SK-N-SH treated with all-trans-retinoic acid at 6 μM for 48 hours (cell line): ENCODE results near the gene AP3S2.

ENCODE experiments used
- ATAC-seq: fragments of 200-7000 bp; cut with Tn5 transposase; 3 replicates; pipeline ENCODE4 v1.9.1; 2020; ENCODE audit warnings: mild to moderate bottlenecking, moderate library complexity
- ARNTL ChIP-seq: fragments of 450-650 bp; formaldehyde crosslinking; IDR thresholded peaks from 2 replicates; pipeline ENCODE4 v1.5.0; 2020; ENCODE audit warnings: low read depth, mild to moderate bottlenecking, moderate library complexity, borderline replicate concordance
- BACH2 ChIP-seq: fragments of 250-450 bp; sonication (Bioruptor Pico); IDR thresholded peaks from 2 replicates; pipeline ENCODE4 v1.9.0; 2021; ENCODE audit warnings: mild to moderate bottlenecking, borderline replicate concordance
- CREB5 ChIP-seq: fragments of 250-450 bp; sonication (Bioruptor Pico); IDR thresholded peaks from 2 replicates; pipeline ENCODE4 v1.5.1; 2020; ENCODE audit warnings: low read depth, mild to moderate bottlenecking, moderate library complexity
- CSDC2 ChIP-seq: fragments of 250-450 bp; sonication (Bioruptor Pico); IDR thresholded peaks from 2 replicates; pipeline ENCODE4 v1.5.0; 2020; ENCODE audit warnings: mild to moderate bottlenecking, moderate library complexity
- CSRNP3 ChIP-seq: fragments of 250-450 bp; sonication (Bioruptor Pico); IDR thresholded peaks from 2 replicates; pipeline ENCODE4 v1.5.1; 2021; ENCODE audit warnings: mild to moderate bottlenecking, moderate library complexity
- ESRRG ChIP-seq: fragments of 250-450 bp; sonication (Bioruptor Pico); IDR thresholded peaks from 2 replicates; pipeline ENCODE4 v1.6.1; 2021; ENCODE audit warnings: mild to moderate bottlenecking
- GLIS3 ChIP-seq: fragments of 250-450 bp; sonication (Bioruptor Pico); IDR thresholded peaks from 2 replicates; pipeline ENCODE4 v1.5.0; 2020; ENCODE audit warnings: mild to moderate bottlenecking, moderate library complexity
- ISL1 ChIP-seq: fragments of 250-450 bp; sonication (Bioruptor Pico); IDR thresholded peaks from 2 replicates; pipeline ENCODE4 v2.1.2; 2022; ENCODE audit warnings: mild to moderate bottlenecking, moderate library complexity
- OSR1 ChIP-seq: fragments of 250-450 bp; sonication (Bioruptor Pico); IDR thresholded peaks from 2 replicates; pipeline ENCODE4 v1.8.0; 2022; ENCODE audit warnings: moderate library complexity, mild to moderate bottlenecking, inconsistent platforms
- PATZ1 ChIP-seq: fragments of 250-450 bp; sonication (Bioruptor Pico); IDR thresholded peaks from 2 replicates; pipeline ENCODE4 v1.8.0; 2020; ENCODE audit warnings: mild to moderate bottlenecking, moderate library complexity, borderline replicate concordance
- POU6F1 ChIP-seq: fragments of 250-450 bp; sonication (Bioruptor Pico); IDR thresholded peaks from 2 replicates; pipeline ENCODE4 v1.8.0; 2021; ENCODE audit warnings: low read depth, mild to moderate bottlenecking, moderate library complexity, borderline replicate concordance
- PPARA ChIP-seq: fragments of 250-450 bp; sonication (Bioruptor Pico); IDR thresholded peaks from 2 replicates; pipeline ENCODE4 v1.5.0; 2020; ENCODE audit warnings: mild to moderate bottlenecking, borderline replicate concordance
- RARB ChIP-seq: fragments of 250-450 bp; sonication (Bioruptor Pico); IDR thresholded peaks from 2 replicates; pipeline ENCODE4 v1.8.0; 2021; ENCODE audit warnings: mild to moderate bottlenecking, moderate library complexity
- TCF4 ChIP-seq: fragments of 250-450 bp; sonication (Bioruptor Pico); IDR thresholded peaks from 2 replicates; pipeline ENCODE4 v1.8.0; 2021; ENCODE audit warnings: mild to moderate bottlenecking, moderate library complexity, borderline replicate concordance
- TOX ChIP-seq: fragments of 250-450 bp; sonication (Bioruptor Pico); IDR thresholded peaks from 2 replicates; pipeline ENCODE4 v1.8.0; 2021; ENCODE audit warnings: mild to moderate bottlenecking, moderate library complexity, borderline replicate concordance
- TSHZ2 ChIP-seq: fragments of 250-450 bp; sonication (Bioruptor Pico); IDR thresholded peaks from 2 replicates; pipeline ENCODE4 v1.5.0; 2020; ENCODE audit warnings: mild to moderate bottlenecking, moderate library complexity
- ZC3H10 ChIP-seq: fragments of 250-450 bp; sonication (Bioruptor Pico); IDR thresholded peaks from 2 replicates; pipeline ENCODE4 v1.5.1; 2021; ENCODE audit warnings: mild to moderate bottlenecking, moderate library complexity
- ZFP3 ChIP-seq: fragments of 250-450 bp; sonication (Bioruptor Pico); IDR thresholded peaks from 2 replicates; pipeline ENCODE4 v1.5.0; 2020; ENCODE audit warnings: mild to moderate bottlenecking, moderate library complexity
- ZNF565 ChIP-seq: fragments of 450-650 bp; formaldehyde crosslinking; conservative IDR thresholded peaks from 2 replicates; pipeline ENCODE4 v1.5.0; 2020; ENCODE audit warnings: low read depth, mild to moderate bottlenecking, moderate library complexity
- ZNF70 ChIP-seq: fragments of 450-650 bp; formaldehyde crosslinking; IDR thresholded peaks from 2 replicates; pipeline ENCODE4 v1.5.0; 2020; ENCODE audit warnings: mild to moderate bottlenecking, moderate library complexity
- ZNF8 ChIP-seq: fragments of 450-650 bp; formaldehyde crosslinking; IDR thresholded peaks from 2 replicates; pipeline ENCODE4 v1.5.0; 2020; ENCODE audit warnings: mild to moderate bottlenecking, moderate library complexity

The AP3S2 gene

GRCh38 chr15:89874926-89875564 is 18.7 kb downstream of the AP3S2 start:
- ATAC-seq: peak; percentile 100
- no peak for TF ChIP-seq RARB (CRISPR knock-in tag)
- no peak for TF ChIP-seq ARNTL (CRISPR knock-in tag)
- TF ChIP-seq ESRRG: no peak
- TF ChIP-seq CSRNP3 (CRISPR knock-in tag): no peak
- no peak for TF ChIP-seq GLIS3 (CRISPR knock-in tag)
- TF ChIP-seq, all 23 proteins: peak for 0

- no peak for ATAC-seq
Measured at GRCh38 chr15:89870688-89871288, 23.0 kb downstream of the AP3S2 start.

GRCh38 chr15:89870006-89870405 is 23.8 kb downstream of the AP3S2 start:
- no peak for ATAC-seq
- TF ChIP-seq OSR1 (CRISPR knock-in tag) (no peak), CSDC2 (CRISPR knock-in tag) (no peak), ZNF8 (CRISPR knock-in tag) (no peak), GLIS3 (CRISPR knock-in tag) (no peak), ZFP3 (CRISPR knock-in tag) (no peak), PATZ1 (CRISPR knock-in tag) (no peak), POU6F1 (no peak), ARNTL (CRISPR knock-in tag) (no peak), BACH2 (CRISPR knock-in tag) (no peak), ZC3H10 (no peak), TOX (no peak)

More at GRCh38 chr15:89870688-89871288, 23.0 kb downstream of the AP3S2 start:
- no peak for TF ChIP-seq TCF4
- no peak for TF ChIP-seq ZNF8 (CRISPR knock-in tag)
- TF ChIP-seq BACH2 (CRISPR knock-in tag): no peak
- no peak for TF ChIP-seq ZNF70 (CRISPR knock-in tag)
- no peak for TF ChIP-seq TSHZ2 (CRISPR knock-in tag)
- no peak for TF ChIP-seq CSRNP3 (CRISPR knock-in tag)
- no peak for TF ChIP-seq ISL1
- no peak for TF ChIP-seq ZC3H10
- TF ChIP-seq TOX: no peak
- no peak for TF ChIP-seq CSDC2 (CRISPR knock-in tag)
- TF ChIP-seq OSR1 (CRISPR knock-in tag): no peak
- TF ChIP-seq GLIS3 (CRISPR knock-in tag): no peak
- no peak for TF ChIP-seq ARNTL (CRISPR knock-in tag)
- TF ChIP-seq PPARA: no peak
- TF ChIP-seq ZNF565 (CRISPR knock-in tag): no peak
- TF ChIP-seq CREB5: no peak
